Coronary artery (tissue), 2 donors: ENCODE measurements around the gene PITPNM1.

Experiments
- DNase-seq: peaks from one replicate; pipeline ENCODE4 v3.0.0-alpha.2; 2017; ENCODE audit warnings: low spot score
- H3K27ac ChIP-seq, 2 donors: fragments of 200-600 bp; sonication (generic); one replicate each; pipeline ENCODE4 v1.5.1; 2016 to 2019
- H3K4me3 ChIP-seq: fragments of 200-600 bp; sonication (generic); 2 replicates; pipeline ENCODE4 v1.5.1; 2016; ENCODE audit warnings: mild to moderate bottlenecking, moderate library complexity
- TF ChIP-seq, protein P1 (sequence below): fragments of 200-600 bp; sonication (generic); IDR thresholded peaks from one replicate; pipeline ENCODE4 v1.5.1; 2019; ENCODE audit warnings: antibody characterized with exemption

Gene PITPNM1

DNA sequence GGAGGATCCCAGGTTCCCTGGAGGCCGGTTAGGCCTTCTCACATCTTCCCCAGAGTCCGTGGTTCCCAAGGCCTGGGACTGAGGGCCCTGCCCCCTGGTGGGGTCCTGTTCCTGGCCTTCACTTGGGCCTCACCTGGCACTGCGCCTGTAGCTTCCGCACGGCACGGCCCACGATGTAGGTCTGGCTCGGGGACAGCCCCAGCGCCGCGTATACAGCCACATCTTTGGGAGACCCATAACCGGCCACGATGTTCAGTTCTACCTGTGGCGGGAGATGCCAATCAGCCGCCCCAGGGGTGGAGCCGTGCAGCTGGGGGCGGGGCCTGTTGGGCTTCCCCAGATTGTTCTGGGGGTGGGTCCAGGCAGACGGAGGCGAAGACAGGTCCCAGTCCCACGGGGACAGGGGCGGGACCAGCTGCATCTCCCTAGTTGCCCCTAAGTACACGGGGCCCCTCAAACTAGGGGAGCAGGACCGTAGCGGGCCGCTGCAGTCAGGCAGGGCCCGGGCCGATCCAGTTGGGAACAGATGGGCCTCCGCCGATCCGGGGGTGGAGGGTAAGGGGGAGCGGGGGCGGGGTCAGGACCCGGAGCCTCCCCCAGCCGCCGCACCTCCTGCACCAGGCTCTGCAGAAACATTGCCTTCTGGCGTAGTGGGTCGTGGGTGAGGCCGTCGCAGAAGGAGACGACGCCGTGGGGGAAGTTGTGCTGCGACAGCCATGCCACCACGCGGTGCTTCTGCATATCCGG, 12.2 kb downstream of the PITPNM1 start:
- Histone ChIP-seq H3K27ac (no peak overlapping the region), H3K4me3 (no peak overlapping the region)
- TF ChIP-seq, protein P1, sequence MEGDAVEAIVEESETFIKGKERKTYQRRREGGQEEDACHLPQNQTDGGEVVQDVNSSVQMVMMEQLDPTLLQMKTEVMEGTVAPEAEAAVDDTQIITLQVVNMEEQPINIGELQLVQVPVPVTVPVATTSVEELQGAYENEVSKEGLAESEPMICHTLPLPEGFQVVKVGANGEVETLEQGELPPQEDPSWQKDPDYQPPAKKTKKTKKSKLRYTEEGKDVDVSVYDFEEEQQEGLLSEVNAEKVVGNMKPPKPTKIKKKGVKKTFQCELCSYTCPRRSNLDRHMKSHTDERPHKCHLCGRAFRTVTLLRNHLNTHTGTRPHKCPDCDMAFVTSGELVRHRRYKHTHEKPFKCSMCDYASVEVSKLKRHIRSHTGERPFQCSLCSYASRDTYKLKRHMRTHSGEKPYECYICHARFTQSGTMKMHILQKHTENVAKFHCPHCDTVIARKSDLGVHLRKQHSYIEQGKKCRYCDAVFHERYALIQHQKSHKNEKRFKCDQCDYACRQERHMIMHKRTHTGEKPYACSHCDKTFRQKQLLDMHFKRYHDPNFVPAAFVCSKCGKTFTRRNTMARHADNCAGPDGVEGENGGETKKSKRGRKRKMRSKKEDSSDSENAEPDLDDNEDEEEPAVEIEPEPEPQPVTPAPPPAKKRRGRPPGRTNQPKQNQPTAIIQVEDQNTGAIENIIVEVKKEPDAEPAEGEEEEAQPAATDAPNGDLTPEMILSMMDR, result no peak
- DNase-seq, result no peak

- H3K27ac ChIP-seq, result no peak overlapping the region
- H3K4me3 ChIP-seq, result no peak overlapping the region
- DNase-seq, result no peak
- TF ChIP-seq, protein P1, result no peak
Observed at GRCh38 chr11:67492069-67492727, 13.0 kb downstream of the PITPNM1 start.

DNA sequence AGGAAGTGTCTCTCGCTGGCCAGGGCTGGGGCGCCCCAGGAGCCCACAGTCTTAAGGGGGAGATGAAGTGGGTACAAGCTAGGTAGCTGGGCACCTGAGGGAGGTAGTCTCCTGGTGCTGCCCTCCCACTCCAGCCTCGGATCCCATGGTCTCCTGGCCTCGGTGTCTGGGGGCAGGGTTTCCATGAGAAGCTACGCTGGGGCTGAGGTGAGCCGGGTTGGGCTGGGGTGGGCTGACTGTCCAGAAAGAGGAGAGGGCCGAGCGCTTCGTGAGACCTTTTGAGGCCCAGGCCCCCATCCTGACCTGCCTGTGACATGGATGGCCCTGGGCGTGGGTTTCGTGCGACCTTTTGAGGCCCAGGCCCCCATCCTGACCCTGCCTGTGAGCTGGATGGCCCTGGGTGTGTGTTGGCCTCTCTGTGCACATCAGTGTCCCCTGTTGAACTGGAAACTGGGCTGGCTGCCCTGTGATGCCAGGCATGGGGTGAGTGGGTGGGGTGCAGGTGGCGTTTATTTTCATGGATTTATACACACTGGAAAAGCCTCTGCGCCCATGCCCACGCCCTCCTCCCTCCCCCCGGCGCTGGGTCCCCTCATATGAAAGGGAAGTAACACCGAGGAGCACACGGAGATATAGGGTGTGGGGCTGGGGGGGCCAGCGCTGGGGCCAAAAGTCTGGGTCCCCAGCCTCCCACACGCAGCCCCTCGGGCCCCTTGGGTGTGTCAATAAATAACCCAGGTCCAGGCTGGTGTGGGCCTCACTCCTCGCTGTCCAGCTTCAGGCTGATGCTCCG, 13.7 kb downstream of the PITPNM1 start:
- H3K27ac ChIP-seq, result no peak overlapping the region
- TF ChIP-seq, protein P1, result no peak
- DNase-seq, result no peak
- H3K4me3 ChIP-seq, result no peak overlapping the region

- TF ChIP-seq, protein P1, result no peak
- DNase-seq, result no peak
- Histone ChIP-seq H3K4me3 (no peak overlapping the region), H3K27ac (no peak overlapping the region)
Observed at GRCh38 chr11:67490727-67491065, 14.5 kb downstream of the PITPNM1 start.

GRCh38 chr11:67489885-67490726, 15.1 kb downstream of the PITPNM1 start:
- Histone ChIP-seq H3K27ac (no peak overlapping the region), H3K4me3 (no peak overlapping the region)
- TF ChIP-seq, protein P1, result no peak
- DNase-seq, result no peak

DNA sequence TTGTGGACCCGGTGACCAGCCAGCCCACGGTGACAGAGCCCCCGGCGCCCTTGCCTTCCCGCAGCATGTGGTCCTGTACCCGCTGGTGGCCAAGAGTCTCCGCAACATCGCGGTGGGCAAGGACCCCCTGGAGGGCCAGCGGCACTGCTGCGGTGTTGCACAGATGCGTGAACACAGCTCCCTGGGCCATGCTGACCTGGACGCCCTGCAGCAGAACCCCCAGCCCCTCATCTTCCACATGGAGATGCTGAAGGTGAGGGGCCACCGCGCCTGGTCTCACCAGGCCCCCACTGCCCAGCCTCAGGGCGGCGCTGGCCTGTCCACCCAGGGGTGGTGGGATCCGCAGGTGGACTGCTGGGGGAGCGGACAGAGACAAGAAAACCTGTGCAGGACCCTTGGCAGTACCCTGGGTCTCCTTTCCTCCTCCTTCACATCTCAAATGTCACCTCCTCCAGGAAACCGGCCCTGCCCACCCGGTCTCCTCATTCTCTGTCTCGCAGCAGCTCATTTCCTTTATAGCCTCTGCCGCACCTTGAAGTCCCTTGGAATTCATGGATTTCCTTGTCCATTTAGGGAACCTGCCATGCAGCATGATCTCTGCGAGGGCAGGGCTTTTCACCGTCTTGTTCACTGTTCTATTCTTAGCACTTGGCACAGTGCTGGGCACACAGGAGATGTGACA, 15.8 kb downstream of the PITPNM1 start:
- Histone ChIP-seq H3K27ac (no peak overlapping the region), H3K4me3 (no peak overlapping the region)
- DNase-seq, result no peak
- TF ChIP-seq, protein P1, result no peak
